Ascending aorta (tissue), 2 donors: Measurements from ENCODE around the gene AP2A2. TPM values are rescaled to one million over a fixed set of nuclear protein-coding genes. Genes with fewer than 3 reads are reported as not detected.

Experiments used
- DNase-seq, 2 donors: peaks; one replicate each; pipeline ENCODE4 v3.0.0-alpha.2; 2019; ENCODE audit warnings: low spot score in 2 of 2
- H3K27ac ChIP-seq, 2 donors: fragments of 200-600 bp; sonication (generic); one replicate each; pipeline ENCODE4 v1.5.1; 2016 to 2017; ENCODE audit warnings: mild to moderate bottlenecking in 1 of 2
- H3K27me3 ChIP-seq: fragments of 200-600 bp; sonication (generic); one replicate; pipeline ENCODE4 v1.5.1; 2017
- H3K36me3 ChIP-seq, 2 donors: fragments of 200-600 bp; sonication (generic); one replicate each; pipeline ENCODE4 v1.5.1; 2016
- H3K4me1 ChIP-seq, 2 donors: fragments of 200-600 bp; sonication (generic); one replicate each; pipeline ENCODE4 v1.5.1; 2016 to 2017; ENCODE audit warnings: mild to moderate bottlenecking in 1 of 2
- H3K4me3 ChIP-seq, 2 donors: fragments of 200-600 bp; sonication (generic); one replicate each; pipeline ENCODE4 v1.5.1; 2016 to 2017; ENCODE audit warnings: mild to moderate bottlenecking in 1 of 2
- H3K9me3 ChIP-seq, 2 donors: fragments of 200-600 bp; sonication (generic); one replicate each; pipeline ENCODE4 v1.5.1; 2016
- intact Hi-C: fragments of 100-400 bp; cut with DNase I; formaldehyde crosslinking; loops from one replicate; pipeline ENCODE4 v1.15.1; 2023
- total RNA-seq: library from RNA; depleted of rRNA; stranded (reverse); fragments of >200 nt; gene quantifications from one replicate; pipeline ENCODE4 v1.1.0, GENCODE V29; 2016
- TF ChIP-seq, protein P1 (sequence below), 3 experiments: fragments of 200-600 bp in 2 of 3; fragments of 450-650 bp in 1 of 3; sonication (generic) in 2 of 3; IDR thresholded peaks; one replicate each; pipeline ENCODE4 v1.5.1; 2016 to 2019; ENCODE audit warnings: antibody characterized with exemption in 3 of 3, mild to moderate bottlenecking in 1 of 3, moderate library complexity in 1 of 3

AP2A2 gene
- total RNA-seq, 1 donor from 2014 or later, result 118 TPM

DNA sequence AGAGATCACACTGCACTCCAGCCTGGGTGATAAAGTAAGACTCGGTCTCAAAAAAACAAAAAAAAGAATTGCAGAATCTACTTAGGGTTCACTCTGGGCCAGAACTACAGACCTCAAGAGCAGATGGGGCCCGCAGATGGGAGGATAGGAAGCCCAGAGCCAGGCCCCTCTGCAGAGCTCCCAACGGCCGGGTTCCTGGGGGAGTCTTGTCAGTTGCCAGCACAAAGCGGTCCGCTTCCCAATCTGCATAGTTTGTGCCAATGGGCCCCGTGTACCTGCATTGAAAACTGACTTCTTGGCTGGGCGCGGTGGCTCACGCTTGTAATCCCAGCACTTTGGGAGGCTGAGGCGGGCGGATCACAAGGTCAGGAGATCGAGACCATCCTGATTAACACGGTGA is 13.4 kb upstream of the AP2A2 start:
- Histone ChIP-seq H3K36me3 (no peaks in the 10 kb centered on the region), H3K9me3 (no peaks in the 10 kb centered on the region), H3K27me3 (no peaks in the 10 kb centered on the region), H3K4me3 (peak overlapping the region in 1 of 2 donors; percentile 98), H3K4me1 (peaks cover 0 to 16% of the 10 kb centered on the region in 2 donors), H3K27ac (peak overlapping the region in 1 of 2 donors; percentile 83)
- intact Hi-C loops, result loop anchor here (5.0 kb wide), 1 partner anchor 65 kb away; no protein-coding TSS in a partner anchor
- TF ChIP-seq, protein P1, sequence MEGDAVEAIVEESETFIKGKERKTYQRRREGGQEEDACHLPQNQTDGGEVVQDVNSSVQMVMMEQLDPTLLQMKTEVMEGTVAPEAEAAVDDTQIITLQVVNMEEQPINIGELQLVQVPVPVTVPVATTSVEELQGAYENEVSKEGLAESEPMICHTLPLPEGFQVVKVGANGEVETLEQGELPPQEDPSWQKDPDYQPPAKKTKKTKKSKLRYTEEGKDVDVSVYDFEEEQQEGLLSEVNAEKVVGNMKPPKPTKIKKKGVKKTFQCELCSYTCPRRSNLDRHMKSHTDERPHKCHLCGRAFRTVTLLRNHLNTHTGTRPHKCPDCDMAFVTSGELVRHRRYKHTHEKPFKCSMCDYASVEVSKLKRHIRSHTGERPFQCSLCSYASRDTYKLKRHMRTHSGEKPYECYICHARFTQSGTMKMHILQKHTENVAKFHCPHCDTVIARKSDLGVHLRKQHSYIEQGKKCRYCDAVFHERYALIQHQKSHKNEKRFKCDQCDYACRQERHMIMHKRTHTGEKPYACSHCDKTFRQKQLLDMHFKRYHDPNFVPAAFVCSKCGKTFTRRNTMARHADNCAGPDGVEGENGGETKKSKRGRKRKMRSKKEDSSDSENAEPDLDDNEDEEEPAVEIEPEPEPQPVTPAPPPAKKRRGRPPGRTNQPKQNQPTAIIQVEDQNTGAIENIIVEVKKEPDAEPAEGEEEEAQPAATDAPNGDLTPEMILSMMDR (IDR thresholded peaks at IDR 0.05), result no peak
- DNase-seq, result no peak

DNA sequence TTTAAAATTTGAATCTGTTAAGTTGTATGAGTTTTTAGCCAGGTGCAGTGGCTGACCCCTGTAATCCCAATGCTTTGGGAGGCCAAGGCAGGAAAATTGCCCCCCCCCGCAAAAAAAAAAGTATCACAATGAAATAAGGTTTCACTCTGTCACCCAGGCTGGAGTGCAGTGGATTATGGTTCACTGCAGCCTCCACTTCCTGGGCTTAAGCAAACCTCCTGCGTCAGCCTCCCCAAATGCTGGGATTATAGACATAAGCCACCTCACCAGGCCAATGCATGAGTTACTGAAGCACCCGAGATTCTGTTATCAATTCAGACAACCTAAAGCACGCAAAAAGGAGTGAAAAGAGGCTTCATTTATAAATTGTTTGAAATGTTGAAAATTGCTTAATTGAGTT is 12.6 kb upstream of the AP2A2 start:
- intact Hi-C loops, result loop anchor here (5.0 kb wide), 1 partner anchor 66 kb away; no protein-coding TSS in a partner anchor

DNA sequence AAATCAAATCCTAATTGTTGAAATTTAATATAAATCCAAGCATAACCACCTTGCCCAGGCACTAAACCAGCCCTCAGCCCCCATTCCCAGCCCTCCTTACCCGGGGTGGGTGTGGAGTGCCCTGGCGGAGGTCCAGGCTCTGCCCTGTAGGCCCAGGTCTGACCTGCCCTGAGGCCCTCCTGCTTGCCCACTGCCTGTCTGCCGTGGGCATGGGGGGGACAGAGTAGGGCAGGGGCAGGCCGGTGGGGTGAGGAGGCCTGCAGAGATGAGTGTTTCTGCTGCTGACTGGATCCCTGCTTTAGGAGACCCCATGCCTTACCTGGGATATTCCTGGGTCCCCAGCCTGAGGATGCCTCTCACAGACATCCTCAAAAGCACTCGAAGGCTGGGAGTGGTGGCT is 11.5 kb upstream of the AP2A2 start:
- intact Hi-C loops, result loop anchor here (5.0 kb wide), 1 partner anchor 67 kb away; no protein-coding TSS in a partner anchor
- Histone ChIP-seq H3K27ac (peak overlapping the region; percentile 6 to 41), H3K4me1 (peaks cover 0 to 16% of the 10 kb centered on the region in 2 donors), H3K27me3 (no peaks in the 10 kb centered on the region), H3K36me3 (no peaks in the 10 kb centered on the region), H3K9me3 (no peaks in the 10 kb centered on the region), H3K4me3 (no peak overlapping the region)
- no peak for DNase-seq
- TF ChIP-seq, protein P1 (IDR thresholded peaks at IDR 0.05), result no peak

More for the DNA sequence above, 12.6 kb upstream of the AP2A2 start:
- DNase-seq, result no peak
- Histone ChIP-seq H3K27me3 (no peaks in the 10 kb centered on the region), H3K36me3 (no peaks in the 10 kb centered on the region), H3K4me1 (peaks cover 0 to 16% of the 10 kb centered on the region in 2 donors), H3K9me3 (no peaks in the 10 kb centered on the region), H3K27ac (no peak overlapping the region), H3K4me3 (no peak overlapping the region)
- TF ChIP-seq, protein P1 (IDR thresholded peaks at IDR 0.05), result no peak

DNA sequence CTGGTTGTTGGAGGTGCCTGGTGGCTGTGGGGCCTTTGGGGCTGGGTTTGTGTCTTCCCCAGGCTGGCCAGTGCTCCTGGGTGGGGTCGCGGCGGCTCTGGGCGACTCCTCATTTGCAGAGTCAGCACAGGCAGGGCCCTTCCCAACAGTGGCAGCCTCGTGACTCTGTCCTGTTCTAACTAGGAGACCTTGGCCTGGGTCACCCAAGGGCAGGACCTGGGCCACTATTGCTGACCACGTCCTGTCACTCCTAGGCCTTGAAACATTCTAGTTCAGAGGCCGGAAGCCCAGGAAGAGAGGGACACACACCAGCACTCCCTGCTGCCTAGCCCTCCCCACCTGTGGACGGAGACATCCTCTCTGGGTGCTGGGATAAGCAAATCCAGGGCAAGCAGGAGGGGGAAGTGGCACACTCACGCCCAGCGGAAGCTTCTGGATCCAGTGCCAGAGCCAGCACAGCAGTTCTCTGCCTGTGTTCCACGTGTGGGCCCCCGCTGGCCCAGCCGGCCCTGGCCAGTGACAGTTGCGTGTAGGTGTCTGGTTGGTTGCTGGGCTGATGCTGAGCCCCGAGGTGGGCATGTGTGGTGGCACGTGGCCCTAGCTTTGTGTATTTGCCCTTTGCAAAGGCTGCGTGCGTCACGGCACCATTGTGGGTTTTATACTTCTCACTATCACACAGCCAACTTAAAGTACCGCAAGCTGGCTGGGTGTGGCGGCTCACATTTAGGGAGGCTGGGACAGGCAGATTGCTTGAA is 10.7 kb upstream of the AP2A2 start:
- H3K9me3 ChIP-seq, result no peaks in the 10 kb centered on the region
- no peaks in the 10 kb centered on the region for H3K27me3 ChIP-seq
- TF ChIP-seq, protein P1 (IDR thresholded peaks at IDR 0.05), result no peak
- no peak overlapping the region for H3K4me3 ChIP-seq
- H3K36me3 ChIP-seq, result no peaks in the 10 kb centered on the region
- intact Hi-C loops, result loop anchor here (5.0 kb wide), 1 partner anchor 68 kb away; no protein-coding TSS in a partner anchor
- peak; percentile 72 to 85 for DNase-seq
- peak overlapping the region; percentile 6 to 41 for H3K27ac ChIP-seq
- H3K4me1 ChIP-seq, result peaks cover 0 to 10% of the 10 kb centered on the region in 2 donors

DNA sequence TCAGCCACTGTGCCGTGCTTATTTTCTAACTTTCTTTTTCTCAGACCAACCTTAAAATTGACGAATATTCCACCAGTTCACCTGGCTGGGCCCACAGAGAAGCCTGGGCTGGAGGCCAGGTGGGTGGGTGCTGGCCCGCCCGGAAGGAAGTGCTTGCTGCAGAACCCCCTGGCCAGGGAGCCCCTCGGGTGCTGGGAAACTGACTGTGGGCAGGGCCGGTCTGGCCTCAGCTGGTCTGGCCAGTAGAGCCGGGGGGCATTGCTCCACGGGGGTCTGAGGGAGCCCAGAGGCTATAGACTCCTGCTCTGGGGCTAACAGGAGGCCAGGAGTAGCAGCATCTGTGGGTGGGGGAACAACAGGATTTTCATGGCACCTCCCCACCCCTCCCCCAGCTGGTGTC is 8.2 kb upstream of the AP2A2 start:
- Histone ChIP-seq H3K27ac (no peak overlapping the region), H3K27me3 (no peaks in the 10 kb centered on the region), H3K36me3 (no peaks in the 10 kb centered on the region), H3K4me3 (no peak overlapping the region), H3K4me1 (no peaks in the 10 kb centered on the region), H3K9me3 (no peaks in the 10 kb centered on the region)
- TF ChIP-seq, protein P1 (IDR thresholded peaks at IDR 0.05), result no peak
- no peak for DNase-seq
- intact Hi-C loops, result no loop called here
